Mammary epithelial cell (primary cell): ENCODE results near the gene DDX56.

Experiments
- CTCF ChIP-seq, 2 donors: IDR thresholded peaks in 1 of 2; conservative IDR thresholded peaks in 1 of 2; 2 replicates each; pipeline ENCODE4 v1.5.1; 2011 to 2012; ENCODE audit warnings: inconsistent platforms in 2 of 2, low read length in 2 of 2, mild to moderate bottlenecking in 2 of 2, control low read depth in 1 of 2, low read depth in 1 of 2; ENCODE audit not compliant: insufficient read depth in 1 of 2; ENCODE audit errors: extremely low read depth in 1 of 2
- EZH2 ChIP-seq: IDR thresholded peaks from 2 replicates; pipeline ENCODE4 v1.6.1; 2012; ENCODE audit warnings: low read length, inconsistent platforms, borderline replicate concordance

GRCh38 chr7:44533301-44534055 lies 40.2 kb downstream of the DDX56 start:
- TF ChIP-seq CTCF (conservative IDR thresholded peaks at IDR 0.05 in 1 of 2, IDR thresholded peaks at IDR 0.05 in 1 of 2; ENCODE audit: extremely low read depth in 1 of 2, insufficient read depth in 1 of 2, low read depth in 1 of 2, low read length in 2 of 2) (no peak), EZH2 (no peak)
